ENCODE measurements around the gene FOXP1.

FOXP1 gene

GRCh38 chr3:71195492-71195891 is 388.0 kb downstream of the FOXP1 start:
- no peak for DNase-seq

DNA sequence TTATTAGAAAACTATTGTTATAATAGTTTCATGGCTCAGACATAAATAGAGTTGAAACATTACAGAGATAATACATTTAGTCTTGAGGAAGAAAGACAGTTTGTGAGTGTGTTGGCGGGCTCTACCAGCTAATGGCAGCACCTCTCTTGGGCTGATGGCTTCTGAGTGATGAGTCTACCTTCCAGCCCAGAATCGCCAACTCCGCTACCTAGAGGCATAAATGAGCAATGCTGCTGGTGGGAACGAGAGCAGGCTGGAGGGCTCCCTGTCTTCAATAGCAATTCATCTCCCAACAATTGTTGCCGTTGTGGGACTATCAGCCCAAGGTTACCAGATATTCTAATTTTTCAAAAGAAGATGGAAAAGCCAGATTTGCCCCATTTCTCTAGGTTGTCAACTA is 388.7 kb downstream of the FOXP1 start:
- DNase-seq, result no peak

DNA sequence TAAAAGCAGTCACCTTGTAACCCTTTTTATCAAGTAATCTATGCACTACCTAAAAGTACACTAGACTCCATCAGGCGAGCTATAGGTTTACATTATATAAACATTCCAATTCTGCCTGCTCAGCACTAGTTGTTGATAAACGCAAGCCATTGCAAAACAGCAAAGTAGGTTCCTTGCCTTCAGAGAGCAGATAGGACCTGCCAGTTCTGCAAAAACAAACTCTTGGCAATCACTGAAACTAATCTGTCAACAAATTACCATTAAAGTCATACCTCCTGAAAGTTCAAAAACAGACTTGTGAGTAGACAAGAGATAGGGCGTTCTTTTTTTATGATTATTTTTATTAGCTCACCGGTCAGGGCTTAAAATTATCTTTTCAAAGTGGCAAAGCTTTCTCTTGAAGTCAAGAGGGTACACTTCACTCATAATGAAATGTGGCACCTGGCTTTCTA is 392.5 kb downstream of the FOXP1 start:
- no peak for DNase-seq

DNA sequence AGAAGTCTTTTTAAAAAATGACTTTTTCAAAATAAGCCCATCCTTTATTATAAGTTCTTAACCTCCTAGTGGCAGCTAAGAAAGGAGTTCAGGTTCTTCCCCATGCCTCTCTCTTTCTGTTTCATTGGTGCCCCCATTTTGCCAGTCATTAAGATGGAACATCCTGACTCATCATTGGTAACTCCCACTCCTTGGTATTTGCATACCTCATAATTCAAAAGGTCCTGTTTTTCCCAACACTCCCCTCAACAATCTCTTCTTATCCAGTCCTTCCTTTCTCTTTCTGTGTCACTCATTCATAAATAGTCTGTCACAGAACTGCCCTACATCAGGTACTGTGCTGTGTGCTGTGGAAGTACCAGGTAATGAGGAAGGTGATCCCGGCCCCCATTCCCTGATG is 394.0 kb downstream of the FOXP1 start:
- no peak for DNase-seq

- DNase-seq, result no peak
Observed at GRCh38 chr3:71187715-71188114, 395.8 kb downstream of the FOXP1 start.

DNA sequence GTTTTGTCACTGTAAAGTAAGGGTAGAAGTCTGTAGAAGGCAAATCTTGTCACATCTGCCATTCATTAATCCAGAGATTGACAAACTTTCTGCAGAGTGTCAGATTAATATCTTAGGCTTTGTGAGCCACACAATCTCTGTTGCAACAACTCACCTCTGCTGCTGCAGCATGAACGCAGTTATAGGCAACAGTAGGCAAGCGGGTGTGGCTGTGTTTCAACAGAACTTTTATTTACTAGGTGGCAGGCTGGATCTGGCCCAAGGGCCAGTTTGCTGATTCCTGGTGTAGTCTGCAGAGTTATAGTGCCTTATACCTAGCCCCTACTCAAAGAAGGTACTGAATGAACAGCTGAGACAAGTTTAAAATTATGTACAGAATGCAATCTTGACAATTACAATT is 396.7 kb downstream of the FOXP1 start:
- DNase-seq, result no peak

DNA sequence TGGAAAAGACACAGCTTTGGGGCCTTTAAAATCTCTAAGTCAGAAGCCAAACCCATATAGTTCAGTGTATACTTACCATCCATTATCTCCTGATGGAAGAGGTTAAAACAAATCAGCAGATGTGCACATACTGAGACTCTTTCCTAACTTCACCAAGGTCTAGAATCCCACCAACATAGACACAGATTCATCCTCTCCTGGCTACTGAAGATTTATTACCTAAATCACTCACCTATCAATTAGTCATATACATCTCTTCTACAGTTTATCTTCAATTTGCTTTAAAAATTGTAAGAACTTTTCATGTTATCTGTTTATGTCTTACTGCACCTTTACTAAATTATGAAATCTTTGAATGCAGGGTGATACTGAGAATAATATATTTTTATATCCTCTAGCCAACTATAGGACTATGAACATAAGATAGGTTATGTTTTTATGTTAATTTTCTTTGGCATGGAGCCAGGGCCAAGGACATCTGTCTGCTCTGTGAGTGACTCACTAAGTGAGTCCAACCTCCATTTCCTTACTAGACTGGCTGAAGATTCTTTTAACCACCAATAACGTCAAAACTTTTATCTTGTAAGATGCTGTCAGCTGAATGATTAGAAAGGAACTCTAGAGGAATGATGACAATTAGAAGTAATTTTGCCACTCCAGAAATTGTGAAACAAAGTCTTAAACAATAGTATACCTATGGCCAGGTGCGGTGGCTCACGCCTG is 397.6 kb downstream of the FOXP1 start:
- DNase-seq, result peak; percentile 33

- DNase-seq, result no peak
Observed at GRCh38 chr3:71184252-71184651, 399.3 kb downstream of the FOXP1 start.

GRCh38 chr3:71183549-71183948 is 400.0 kb downstream of the FOXP1 start:
- DNase-seq, result no peak

GRCh38 chr3:71180524-71180923 is 403.0 kb downstream of the FOXP1 start:
- no peak for DNase-seq

DNA sequence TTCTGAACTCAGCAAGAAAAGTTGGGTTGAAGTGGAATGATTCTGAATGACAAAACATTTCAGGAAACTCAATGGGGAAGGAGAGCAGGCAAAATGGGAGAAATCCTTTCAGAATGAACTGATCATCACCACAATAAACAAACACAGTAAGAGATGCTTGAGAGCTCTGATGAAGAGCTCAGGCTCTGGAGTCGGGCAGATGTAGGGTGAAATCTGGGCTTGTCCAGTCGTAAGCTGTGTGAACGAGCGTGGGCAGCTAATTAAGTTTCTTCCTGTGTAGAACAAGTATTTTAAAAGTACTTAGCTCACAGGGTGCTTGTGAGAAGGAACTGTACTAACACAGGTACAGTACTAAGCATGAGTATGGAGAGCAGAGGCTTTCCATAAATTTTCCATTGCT is 406.2 kb downstream of the FOXP1 start:
- no peak for DNase-seq

DNA sequence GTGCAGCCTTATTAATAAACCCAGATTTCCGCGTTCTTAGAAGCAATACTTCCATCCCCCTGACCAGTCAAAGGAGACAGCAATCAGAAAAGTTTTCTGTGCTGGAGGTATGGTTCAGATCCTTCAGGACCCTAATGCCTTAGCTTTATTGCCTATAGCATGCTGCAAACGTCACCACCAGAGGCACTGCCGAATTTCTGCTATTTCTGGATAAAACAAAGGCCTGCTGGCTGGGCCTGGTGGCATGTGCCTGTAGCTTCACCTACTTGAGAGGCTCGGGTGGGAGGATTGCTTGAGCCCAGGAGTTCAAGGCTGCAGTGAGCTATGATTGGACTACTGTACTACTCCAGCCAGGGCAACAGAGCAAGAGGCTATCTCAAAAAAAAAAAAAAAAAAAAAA is 407.2 kb downstream of the FOXP1 start:
- DNase-seq, result no peak

- no peak for DNase-seq
Observed at GRCh38 chr3:71175691-71176365, 407.7 kb downstream of the FOXP1 start.

DNA sequence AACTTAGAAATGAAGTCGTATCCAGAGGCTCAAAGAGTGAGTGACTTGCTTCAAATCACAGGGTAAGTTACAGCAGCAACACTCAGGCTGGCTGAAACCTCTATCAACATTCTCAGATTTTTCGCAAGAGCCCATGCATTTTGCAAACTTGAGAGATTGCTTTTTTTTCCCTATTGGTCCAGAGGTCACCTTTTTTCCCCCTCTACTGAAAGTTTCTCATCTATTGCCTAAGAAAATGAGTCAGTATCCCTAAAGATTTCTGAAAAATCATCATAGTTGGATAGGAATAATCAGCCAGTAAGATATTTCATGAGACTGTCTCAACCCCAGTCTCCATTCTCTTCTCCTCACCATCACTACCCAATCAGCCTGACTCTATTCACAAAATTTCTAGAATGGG is 410.6 kb downstream of the FOXP1 start:
- no peak for DNase-seq

DNA sequence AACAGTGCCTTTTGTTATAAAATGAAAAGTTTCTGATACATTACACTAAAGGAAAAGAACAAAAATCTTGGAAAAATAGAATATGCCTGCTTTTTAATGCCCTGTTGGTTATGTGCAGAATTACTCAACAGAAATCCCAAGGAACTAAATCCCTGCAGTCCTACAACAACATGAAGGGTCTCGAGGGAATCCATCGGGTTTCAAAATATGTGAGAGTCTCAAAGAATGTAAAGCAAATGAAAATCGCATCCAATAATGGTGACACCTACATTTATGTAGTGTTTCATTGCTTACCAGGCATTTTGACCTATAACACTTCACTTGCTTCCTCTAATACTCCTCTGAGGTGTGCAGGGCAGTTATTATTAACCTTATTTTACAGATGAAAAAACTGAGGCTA is 411.3 kb downstream of the FOXP1 start:
- DNase-seq, result no peak

DNA sequence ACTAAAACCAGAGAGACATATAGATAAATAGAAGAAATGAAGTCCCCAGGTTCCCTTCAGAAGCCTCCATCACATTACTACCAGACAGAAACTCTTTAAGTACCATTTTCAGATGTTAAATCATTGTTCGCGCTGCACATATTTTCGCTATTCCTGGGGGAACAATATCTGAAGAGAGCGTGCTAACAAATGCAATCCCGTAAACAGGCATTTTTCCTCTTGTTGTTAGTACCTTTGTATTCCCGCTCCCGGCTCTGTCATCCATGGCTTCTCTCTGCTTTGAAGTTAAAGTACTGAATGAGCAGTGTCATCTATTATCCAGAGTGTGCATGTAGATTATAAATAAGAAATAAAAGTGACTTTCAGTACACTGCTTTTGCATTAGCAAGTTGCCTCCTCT is 412.3 kb downstream of the FOXP1 start:
- DNase-seq, result no peak

DNA sequence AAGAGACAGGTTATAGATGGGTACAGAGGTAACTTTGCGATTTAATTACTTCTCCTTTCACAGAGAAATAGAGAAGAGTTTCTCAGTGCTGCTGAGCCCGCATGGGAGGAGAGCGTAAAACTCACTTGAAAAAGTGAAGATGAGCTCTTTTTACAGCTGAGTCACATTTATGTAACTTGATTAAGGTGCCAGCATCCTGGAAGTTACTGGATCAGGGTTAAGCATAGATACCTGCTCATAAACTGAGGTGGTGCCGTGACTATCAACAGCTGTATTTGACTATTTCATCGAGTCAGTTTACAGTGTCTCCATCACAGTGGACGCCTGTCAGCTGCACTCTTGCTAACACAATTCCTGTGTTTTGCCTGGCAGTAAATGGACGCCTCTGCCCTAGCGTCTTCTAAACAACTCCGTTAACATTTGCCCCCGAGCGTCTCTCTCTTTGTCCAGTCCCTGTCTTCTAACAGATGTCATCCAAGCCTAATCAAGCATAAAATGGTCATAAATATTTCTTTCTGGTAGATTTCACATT is 414.6 kb downstream of the FOXP1 start:
- DNase-seq, result no peak

- DNase-seq, result no peak
Observed at GRCh38 chr3:71168121-71168721, 415.3 kb downstream of the FOXP1 start.

GRCh38 chr3:71166339-71167240 is 416.9 kb downstream of the FOXP1 start:
- no peak for DNase-seq

- DNase-seq, result no peak
Observed at GRCh38 chr3:71164881-71165280, 418.6 kb downstream of the FOXP1 start.

- no peak for DNase-seq
Observed at GRCh38 chr3:71163198-71163918, 420.2 kb downstream of the FOXP1 start.

DNA sequence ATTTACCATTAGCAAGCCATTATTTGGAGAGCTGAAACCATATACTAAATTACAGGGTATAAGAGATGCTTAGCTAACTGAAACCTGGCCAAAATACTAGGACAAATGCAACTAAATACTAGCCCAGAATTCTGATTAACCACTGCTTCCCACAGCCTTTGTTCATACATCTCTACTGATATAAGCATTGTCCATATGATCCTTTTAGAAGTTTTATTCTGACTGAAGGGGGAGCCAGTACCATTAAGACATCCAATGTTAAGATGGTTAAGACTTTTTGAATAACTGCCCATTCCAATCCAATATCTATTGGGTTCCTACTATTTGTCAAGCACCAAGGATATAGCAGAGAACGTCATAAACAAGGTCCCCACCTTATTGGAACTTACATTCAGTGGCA is 421.3 kb downstream of the FOXP1 start:
- no peak for DNase-seq
